GM20000 (cell line): ENCODE data around the gene SLC2A10.

Experiments
- DNase-seq: peaks from one replicate; pipeline ENCODE4 v3.0.0; 2012; ENCODE audit warnings: low spot score
- TF ChIP-seq, protein P1 (sequence below): IDR thresholded peaks from 2 replicates; pipeline ENCODE4 v1.5.1; 2012; ENCODE audit warnings: mild to moderate bottlenecking, control low read depth; ENCODE audit errors: extremely low read depth, missing control alignments

Gene SLC2A10

DNA sequence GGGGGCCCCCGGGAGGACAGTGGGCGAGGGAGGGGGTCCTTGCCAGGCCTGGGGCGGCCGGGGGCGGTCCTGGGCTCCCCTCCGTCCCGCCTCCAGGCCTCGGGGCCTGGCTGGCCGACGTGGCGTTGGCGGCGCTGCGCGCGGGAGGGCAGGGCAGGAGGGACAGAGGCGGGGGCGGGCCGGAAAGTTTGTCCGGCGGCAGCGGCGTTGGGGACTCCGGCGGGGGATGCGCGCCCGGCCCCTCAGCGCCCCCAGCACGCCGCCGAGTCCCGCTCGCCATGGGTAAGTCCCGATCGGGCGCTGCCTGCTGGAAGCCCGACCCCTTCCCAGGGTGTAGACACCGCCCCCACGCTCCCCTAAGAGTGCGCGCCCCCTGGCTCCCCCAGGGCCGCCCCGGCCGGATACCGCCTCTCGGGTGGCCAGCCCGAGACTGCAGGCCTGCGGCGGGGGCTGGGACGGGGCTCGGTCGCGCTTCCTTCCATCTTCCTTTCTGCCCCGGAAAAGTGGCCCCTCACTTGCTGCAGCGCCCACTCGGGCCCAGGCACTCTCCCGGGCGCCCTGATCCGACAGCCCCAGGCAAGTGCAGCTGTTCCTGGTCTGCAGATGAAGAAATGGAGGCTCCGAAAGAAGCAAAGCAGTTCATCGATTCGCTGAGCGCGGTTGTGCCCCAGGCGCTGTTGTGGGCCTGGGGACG, at the start of gene SLC2A10:
SLC2A10 (plus strand) TSS at position 191 of the 694 bp plus-strand sequence; CDS start at position 279, 88 bp downstream.
- TF ChIP-seq, protein P1, sequence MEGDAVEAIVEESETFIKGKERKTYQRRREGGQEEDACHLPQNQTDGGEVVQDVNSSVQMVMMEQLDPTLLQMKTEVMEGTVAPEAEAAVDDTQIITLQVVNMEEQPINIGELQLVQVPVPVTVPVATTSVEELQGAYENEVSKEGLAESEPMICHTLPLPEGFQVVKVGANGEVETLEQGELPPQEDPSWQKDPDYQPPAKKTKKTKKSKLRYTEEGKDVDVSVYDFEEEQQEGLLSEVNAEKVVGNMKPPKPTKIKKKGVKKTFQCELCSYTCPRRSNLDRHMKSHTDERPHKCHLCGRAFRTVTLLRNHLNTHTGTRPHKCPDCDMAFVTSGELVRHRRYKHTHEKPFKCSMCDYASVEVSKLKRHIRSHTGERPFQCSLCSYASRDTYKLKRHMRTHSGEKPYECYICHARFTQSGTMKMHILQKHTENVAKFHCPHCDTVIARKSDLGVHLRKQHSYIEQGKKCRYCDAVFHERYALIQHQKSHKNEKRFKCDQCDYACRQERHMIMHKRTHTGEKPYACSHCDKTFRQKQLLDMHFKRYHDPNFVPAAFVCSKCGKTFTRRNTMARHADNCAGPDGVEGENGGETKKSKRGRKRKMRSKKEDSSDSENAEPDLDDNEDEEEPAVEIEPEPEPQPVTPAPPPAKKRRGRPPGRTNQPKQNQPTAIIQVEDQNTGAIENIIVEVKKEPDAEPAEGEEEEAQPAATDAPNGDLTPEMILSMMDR = no peak

DNA sequence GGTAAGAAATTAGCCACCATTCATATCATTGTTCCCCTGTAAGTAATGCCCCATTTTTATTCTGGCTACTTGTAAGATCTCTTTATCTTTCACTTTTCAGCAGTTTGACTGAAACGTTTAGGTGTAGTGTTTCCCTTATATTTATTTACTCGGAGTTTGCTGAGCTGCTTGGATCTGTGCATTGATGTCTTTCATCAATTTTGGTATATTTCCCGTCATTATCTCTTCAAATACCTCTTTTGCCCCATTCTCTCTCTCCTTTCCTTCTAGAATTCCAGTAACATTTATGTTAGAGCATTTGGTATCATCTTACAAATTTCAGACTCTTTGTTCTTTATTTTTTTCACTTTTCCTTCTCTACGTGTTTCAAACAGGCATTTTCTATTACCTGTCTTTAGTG, 49.0 kb upstream of the SLC2A10 start:
- TF ChIP-seq, protein P1 = no peak
- no peak for DNase-seq

More for the DNA sequence above, at the start of gene SLC2A10:
- no peak for DNase-seq

DNA sequence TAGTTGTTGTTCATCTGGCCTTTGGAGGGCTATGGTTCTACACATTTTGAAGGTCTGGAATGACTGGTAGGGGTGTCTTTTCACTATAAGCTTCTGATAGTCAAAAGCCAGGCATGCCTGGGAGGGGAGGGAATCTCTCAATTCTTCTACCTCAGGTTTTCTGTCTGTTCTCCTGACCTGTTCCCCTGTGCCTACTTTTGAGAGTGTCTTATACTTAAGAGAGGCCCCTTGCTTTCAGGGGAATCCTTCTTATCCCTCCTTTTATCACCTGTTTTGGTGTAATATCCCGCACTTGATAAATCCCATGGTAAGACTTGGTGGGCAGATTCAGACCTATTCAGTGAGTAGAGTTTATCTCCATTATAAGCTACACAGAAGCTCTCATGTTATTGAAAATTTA, 47.8 kb upstream of the SLC2A10 start:
- DNase-seq = no peak
- TF ChIP-seq, protein P1 = no peak

DNA sequence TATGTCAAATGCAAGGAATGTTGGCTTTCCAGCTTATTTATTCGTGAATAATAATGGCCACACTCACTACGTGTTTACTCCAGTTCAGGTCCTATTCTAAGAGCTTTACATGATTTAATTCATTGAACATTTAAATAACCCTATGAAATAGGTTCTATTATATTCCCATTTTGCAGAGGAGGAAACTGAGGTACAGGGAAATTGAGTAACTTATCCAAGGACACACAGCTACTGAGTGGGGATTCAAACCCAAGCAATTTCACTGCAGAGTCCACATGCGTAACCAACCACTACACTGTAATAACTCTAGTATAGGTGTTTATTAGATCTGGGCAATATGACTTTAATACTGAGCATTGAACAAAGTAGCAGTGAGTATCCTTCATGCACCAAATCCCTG, 45.9 kb upstream of the SLC2A10 start:
- TF ChIP-seq, protein P1 = no peak
- DNase-seq = no peak

DNA sequence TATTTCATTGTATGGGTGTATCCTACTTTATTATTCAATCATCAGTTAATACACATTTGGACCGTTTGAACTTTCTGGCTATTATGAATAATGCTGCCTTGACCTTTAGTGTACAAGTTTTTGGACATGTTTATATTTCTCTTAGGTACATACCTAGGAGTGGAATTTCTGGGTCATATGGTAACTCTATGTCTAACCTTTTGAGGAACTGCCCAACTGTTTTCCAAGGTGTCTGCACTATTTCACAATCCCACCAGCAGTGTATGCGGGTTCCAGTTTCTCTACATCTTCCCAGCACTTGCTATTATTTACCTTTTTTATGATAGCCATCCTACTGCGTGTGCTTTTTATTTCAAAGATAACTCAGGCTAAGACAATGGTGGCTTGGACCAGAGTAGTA, 43.8 kb upstream of the SLC2A10 start:
- no peak for DNase-seq
- TF ChIP-seq, protein P1 = no peak

DNA sequence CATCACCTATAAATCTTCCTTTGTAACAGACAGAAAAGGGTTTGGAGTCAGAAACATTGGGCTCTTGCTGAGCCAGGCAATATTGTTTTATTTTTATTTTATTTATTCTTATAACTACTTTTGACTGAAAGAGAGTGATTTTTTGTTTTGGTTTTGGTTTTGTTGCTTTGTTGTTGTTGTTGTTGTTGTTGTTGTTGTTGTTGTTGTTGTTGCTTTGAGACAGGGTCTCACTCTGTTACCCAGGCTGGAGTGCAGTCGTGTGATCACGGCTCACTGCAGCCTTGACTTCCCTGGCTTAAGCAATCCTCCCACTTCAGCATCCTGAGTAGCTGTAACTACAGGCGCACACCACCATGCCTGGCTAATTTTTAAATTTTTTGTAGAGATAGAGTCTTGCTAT, 43.1 kb upstream of the SLC2A10 start:
- no peak for DNase-seq
- TF ChIP-seq, protein P1 = no peak

DNA sequence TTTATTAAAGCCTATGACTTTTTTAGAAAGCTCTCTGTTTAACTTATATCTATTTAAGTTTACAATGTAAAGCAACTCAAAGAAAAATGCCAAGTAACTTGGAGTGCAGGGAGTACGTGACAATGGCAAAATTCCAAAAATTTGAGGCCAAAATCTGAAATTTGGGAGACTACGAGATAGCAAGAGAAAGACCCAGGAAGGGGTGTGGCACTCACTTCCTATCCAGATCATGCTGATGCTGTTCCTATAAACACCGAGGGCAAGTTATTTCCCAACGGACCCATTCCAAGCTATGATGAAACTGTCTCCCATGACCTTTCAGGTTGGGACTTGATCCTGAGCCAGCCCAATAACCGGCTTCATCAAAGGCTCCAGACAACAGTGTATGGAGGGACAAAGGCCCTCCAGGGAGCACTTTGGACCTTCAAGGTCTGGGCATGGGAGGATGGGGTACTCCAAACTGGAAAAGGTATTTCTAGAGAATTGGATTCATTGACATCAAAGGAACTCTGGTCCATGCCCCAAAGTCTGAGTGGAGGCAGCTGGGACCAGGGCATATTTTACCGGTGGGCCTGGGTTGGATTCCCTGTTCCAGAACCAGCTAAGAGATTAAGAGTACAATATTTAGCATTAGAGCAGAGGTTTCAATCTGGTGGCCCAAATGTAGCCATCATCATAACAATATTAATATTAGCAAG, 42.5 kb upstream of the SLC2A10 start:
- DNase-seq = no peak
- TF ChIP-seq, protein P1 = no peak
